GM12878 (cell line): ENCODE results near the gene PTGDR2. TPM values are rescaled to one million over a fixed set of nuclear protein-coding genes. Genes with fewer than 3 reads are reported as not detected.
A peak's percentile ranks its signal among the peaks of the same experiment; 100 is the strongest.

Source experiments
- ATAC-seq: fragments of 200-7000 bp; cut with Tn5 transposase; 3 replicates; pipeline ENCODE4 v1.9.1; 2020; ENCODE audit warnings: mild to moderate bottlenecking, moderate library complexity
- BruUV-seq: library from RNA; stranded (reverse); fragments of 400-500 nt; replicated peaks from 2 replicates; lab custom pipeline; 2021; lab: Mats Ljungman, UMichigan
- CTCF ChIA-PET: fragments of 300-600 bp; sonication (Branson Sonifier 250); formaldehyde crosslinking; extraction: SDS; loops from one replicate; lab custom pipeline; 2021; ENCODE audit warnings: inconsistent platforms; lab: Yijun Ruan, JAX
- POLR2A ChIA-PET: fragments of 350-600 bp; formaldehyde crosslinking; extraction: SDS; loops from one replicate; lab custom pipeline; 2021; ENCODE audit warnings: inconsistent platforms; lab: Charles Lee
- RAD21 ChIA-PET: fragments of 300-600 bp; sonication (Branson Sonifier 250); formaldehyde crosslinking; loops from one replicate; lab custom pipeline; 2023; ENCODE audit warnings: antibody characterized with exemption; ENCODE audit not compliant: unreplicated experiment; lab: Charles Lee
- SMC1A ChIA-PET: fragments of 300-600 bp; sonication (Branson Sonifier 250); formaldehyde crosslinking; loops from one replicate; lab custom pipeline; 2023; ENCODE audit not compliant: unreplicated experiment, uncharacterized antibody; lab: Charles Lee
- DNase-seq: peaks from one replicate; pipeline ENCODE4 v3.0.0-alpha.2; 2011; ENCODE audit warnings: low read depth, low spot score
- FAIRE-seq: peaks from 3 replicates; lab custom pipeline; 2011; peaks lifted over from hg19 to GRCh38; lab: Jason Lieb, UNC
- H2AFZ ChIP-seq: 2 replicates; pipeline ENCODE4 v1.6.0; 2011; ENCODE audit warnings: low read depth, low read length, control low read depth; ENCODE audit not compliant: control insufficient read depth
- H3K27ac ChIP-seq: 2 replicates; pipeline ENCODE4 v1.5.1; 2011; ENCODE audit warnings: control low read depth; ENCODE audit not compliant: control insufficient read depth, insufficient read depth
- H3K27me3 ChIP-seq, 2 experiments: replicated peaks in 1 of 2; 2 replicates each; pipeline versions ENCODE4 v1.6.0 to v1.6.1; 2011; ENCODE audit warnings: low read length in 1 of 2; ENCODE audit not compliant: control insufficient read depth in 2 of 2, insufficient read depth in 2 of 2
- H3K36me3 ChIP-seq, 2 experiments: 2 replicates each; pipeline ENCODE4 v1.5.1; 2011; ENCODE audit warnings: low read length in 1 of 2; ENCODE audit not compliant: control insufficient read depth in 2 of 2, insufficient read depth in 2 of 2
- H3K4me1 ChIP-seq: 2 replicates; pipeline ENCODE4 v1.6.1; 2011; ENCODE audit warnings: mild to moderate bottlenecking, low read length, moderate library complexity, mixed read lengths; ENCODE audit not compliant: control insufficient read depth, insufficient read depth
- H3K4me2 ChIP-seq: 2 replicates; pipeline ENCODE4 v1.6.0; 2011; ENCODE audit warnings: control low read depth; ENCODE audit not compliant: control insufficient read depth, insufficient read depth
- H3K4me3 ChIP-seq: fragments of 200-600 bp; sonication (generic); 2 replicates; pipeline ENCODE4 v1.5.1; 2016
- H3K79me2 ChIP-seq: 2 replicates; pipeline ENCODE4 v1.6.0; 2011; ENCODE audit warnings: low read length; ENCODE audit not compliant: control insufficient read depth, insufficient read depth
- H3K9ac ChIP-seq: 2 replicates; pipeline ENCODE4 v1.8.0; 2011; ENCODE audit warnings: low read length, control low read depth, mixed read lengths; ENCODE audit not compliant: control insufficient read depth, insufficient read depth
- H3K9me3 ChIP-seq: replicated peaks from 3 replicates; pipeline ENCODE4 v1.5.1; 2011; ENCODE audit warnings: mild to moderate bottlenecking, low read length; ENCODE audit not compliant: control insufficient read depth, insufficient read depth
- H4K20me1 ChIP-seq: 2 replicates; pipeline ENCODE4 v1.6.0; 2011; ENCODE audit not compliant: control insufficient read depth, insufficient read depth
- CTCF ChIP-seq, 3 experiments: IDR thresholded peaks in 2 of 3; conservative IDR thresholded peaks in 1 of 3; 2 replicates each; pipeline ENCODE4 v1.5.1; 2011; ENCODE audit warnings: low read depth in 3 of 3, low read length in 3 of 3, mild to moderate bottlenecking in 3 of 3, control low read depth in 2 of 3, moderate library complexity in 2 of 3, inconsistent platforms in 1 of 3, mixed read lengths in 1 of 3; ENCODE audit not compliant: control insufficient read depth in 2 of 3, insufficient read depth in 1 of 3; ENCODE audit errors: extremely low read depth in 1 of 3
- CUX1 ChIP-seq: IDR thresholded peaks from 2 replicates; pipeline ENCODE4 v1.6.1; 2012; ENCODE audit warnings: improper control_type of control experiment, low read depth, low read length; ENCODE audit not compliant: insufficient replicate concordance
- WGBS: methylation state at CpG from one replicate; pipeline ENCODE4 v1.1.6; 2016; ENCODE audit warnings: low lambda C conversion rate; ENCODE audit not compliant: insufficient replicate concordance, insufficient coverage; ENCODE audit errors: missing lambda C conversion rate; 5-methylcytosine and 5-hydroxymethylcytosine counted together
- in situ Hi-C: fragments of 300-500 bp; cut with MboI; formaldehyde crosslinking; loops from 9 replicates; pipeline ENCODE4 v1.14.3; 2018; ENCODE audit warnings: mixed read lengths
- intact Hi-C: fragments of 100-400 bp; cut with micrococcal nuclease; formaldehyde crosslinking; loops from one replicate; pipeline ENCODE4 v1.14.2; 2022; ENCODE audit not compliant: unreplicated experiment
- polyA plus RNA-seq, 11 experiments: library from polyadenylated mRNA; depleted of rRNA in 4 of 11; unstranded in 6 of 11; stranded (reverse) in 5 of 11; fragments of >200 nt; fragmentation: Nextera tagmentation in 4 of 11; fragmentation: Illumina TruSeq in 1 of 11; extraction: Ambion mirVana in 4 of 11; extraction: Trizol in 1 of 11; gene quantifications; 1 replicate in 1 of 11; 2 replicates in 10 of 11; pipeline versions ENCODE4 v1.2.1 to v1.2.3, GENCODE V29; 2011 to 2016; ENCODE audit warnings: inconsistent platforms in 2 of 11, missing spikeins in 2 of 11, low read depth in 1 of 11
- total RNA-seq, 4 experiments: library from RNA; depleted of rRNA in 3 of 4; stranded (reverse); fragments of >200 nt in 3 of 4; fragmentation: Illumina TruSeq in 1 of 4; extraction: Trizol in 1 of 4; gene quantifications; 2 replicates each; pipeline versions ENCODE4 v1.2.1 to v1.2.3, GENCODE V29; 2013 to 2021

PTGDR2 gene
- total and polyA plus RNA-seq, 10 of the 15 experiments (the other 5 are each of a cell fraction or from before 2014, with no cell fraction given) = 0.01 to 0.28 (median 0.15) TPM; not detected in 6

GRCh38 chr11:60838132-60838531 is 17.6 kb downstream of the PTGDR2 start:
- Histone ChIP-seq H3K27ac (no peak overlapping the region), H3K9ac (no peak overlapping the region), H2AFZ (no peak overlapping the region), H3K4me2 (no peak overlapping the region), H3K4me3 (no peak overlapping the region), H3K4me1 (peaks cover 4% of the 10 kb centered on the region), H3K9me3 (no peaks in the 10 kb centered on the region), H3K79me2 (peaks cover 19% of the 10 kb centered on the region), H3K27me3 (no peaks in the 10 kb centered on the region), H4K20me1 (no peaks in the 10 kb centered on the region), H3K36me3 (no peaks in the 10 kb centered on the region)
- ChIA-PET SMC1A (interaction anchor here (1.4 kb wide), 1 partner anchor 62 kb away, joined by 4 read pairs; no protein-coding TSS in a partner anchor), CTCF (no interaction called here), RAD21 (interaction anchor here (0.8 to 1.2 kb wide), 2 partner anchors 49 to 349 kb away, joined by 3 to 5 read pairs; no protein-coding TSS in a partner anchor), POLR2A (no interaction called here)
- DNase-seq = no peak
- ATAC-seq = no peak
- no peak for FAIRE-seq
- no TSS peak for BruUV-seq
- 50% methylated on average over 7 of the region's 7 CpGs for WGBS
- in situ Hi-C loops = loop anchor here (5.0 kb wide), 2 partner anchors 59 to 344 kb away; no protein-coding TSS in a partner anchor
- no peak for TF ChIP-seq CUX1
- 0 out of 6 replicates have a peak, but pooled peaks of 1 of the 3 experiments have one; percentile 9 for TF ChIP-seq CTCF (IDR thresholded peaks at IDR 0.05 in 2 of 3, conservative IDR thresholded peaks at IDR 0.05 in 1 of 3; ENCODE audit: control insufficient read depth in 2 of 3, extremely low read depth in 1 of 3, insufficient read depth in 1 of 3, low read depth in 3 of 3, low read length in 3 of 3)
- intact Hi-C loops = no loop called here
